HG02610 (cell line): ENCODE measurements around the gene SLC35F1.

Source experiments
- ATAC-seq: cut with Tn5 transposase; IDR thresholded peaks from one replicate; pipeline ENCODE4 v1.9.1; 2021; ENCODE audit warnings: mild to moderate bottlenecking, moderate library complexity; ENCODE audit not compliant: unreplicated experiment

SLC35F1 gene

DNA sequence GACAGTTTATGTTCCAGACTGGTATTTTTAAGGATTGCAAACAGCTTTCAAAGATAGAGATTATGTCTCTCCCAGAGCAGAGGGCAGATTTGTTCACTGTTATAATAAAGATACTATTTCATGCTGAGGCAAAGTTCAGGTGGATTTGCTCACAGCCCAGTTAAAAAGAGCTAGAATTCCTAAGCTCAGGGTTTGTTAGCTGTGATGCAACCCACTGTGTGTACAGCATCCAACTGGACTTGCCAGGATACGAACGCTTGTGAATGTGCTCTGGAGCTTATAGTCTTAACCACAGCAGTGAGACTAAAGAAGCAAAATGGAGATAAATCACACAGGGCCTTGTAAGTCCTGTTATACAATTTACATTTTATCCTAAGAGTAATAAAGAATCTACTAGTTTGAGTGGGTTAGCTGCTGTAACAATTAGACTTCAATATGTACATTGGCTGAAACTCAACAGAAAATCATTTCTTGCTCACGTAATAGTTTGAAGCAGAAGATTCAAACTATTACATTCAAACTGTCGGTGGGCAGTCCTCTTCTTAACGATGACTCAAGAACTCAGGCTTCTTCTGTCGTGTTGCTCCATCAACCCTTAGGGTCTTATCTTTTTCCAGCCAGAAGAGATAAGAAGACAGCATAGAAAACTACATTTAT, 437.1 kb downstream of the SLC35F1 start:
- ATAC-seq = no peak

DNA sequence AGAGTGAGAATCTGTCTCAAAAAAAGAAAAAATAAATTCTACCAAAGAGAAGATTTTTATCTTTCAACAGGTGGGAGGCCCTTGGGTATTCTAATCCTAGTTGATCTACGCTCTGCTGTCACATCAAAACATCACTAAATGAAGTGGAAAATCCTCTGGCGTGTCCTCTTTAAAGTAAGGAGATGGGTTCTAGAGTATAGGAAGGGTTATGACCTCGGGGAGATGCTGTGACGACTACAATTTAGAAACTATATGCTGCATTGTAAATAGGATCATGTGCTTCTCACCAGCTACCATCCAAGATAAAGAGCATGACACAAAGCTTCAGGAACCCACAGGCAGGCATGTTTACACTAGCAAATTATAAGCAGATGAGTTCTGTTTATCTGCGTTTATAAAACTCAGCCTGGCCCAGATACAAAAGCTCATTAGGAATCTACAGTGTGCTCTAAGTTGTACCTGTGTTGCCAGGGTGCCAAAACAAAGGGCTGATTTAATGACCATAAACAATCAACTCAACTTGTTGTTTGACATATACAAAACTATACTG, 443.9 kb downstream of the SLC35F1 start:
- ATAC-seq = no peak

DNA sequence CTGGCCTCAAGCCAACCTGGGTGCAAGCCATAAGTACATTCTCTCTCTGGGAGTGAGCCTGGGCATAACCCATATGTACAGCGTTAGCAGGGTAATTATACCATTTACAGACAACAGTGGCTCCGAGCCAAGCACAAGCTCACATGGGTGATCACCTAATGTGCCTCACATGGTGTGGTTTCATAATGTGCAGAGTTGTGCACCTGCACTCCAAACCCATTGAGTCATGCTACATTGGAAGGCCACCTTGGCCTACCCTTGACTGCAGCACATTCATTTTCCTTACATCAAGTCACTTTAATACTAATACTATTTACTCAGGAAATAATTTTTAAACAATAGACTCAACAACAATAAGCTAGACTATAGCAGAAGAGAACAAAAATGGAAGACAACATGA, 446.5 kb downstream of the SLC35F1 start:
- no peak for ATAC-seq

DNA sequence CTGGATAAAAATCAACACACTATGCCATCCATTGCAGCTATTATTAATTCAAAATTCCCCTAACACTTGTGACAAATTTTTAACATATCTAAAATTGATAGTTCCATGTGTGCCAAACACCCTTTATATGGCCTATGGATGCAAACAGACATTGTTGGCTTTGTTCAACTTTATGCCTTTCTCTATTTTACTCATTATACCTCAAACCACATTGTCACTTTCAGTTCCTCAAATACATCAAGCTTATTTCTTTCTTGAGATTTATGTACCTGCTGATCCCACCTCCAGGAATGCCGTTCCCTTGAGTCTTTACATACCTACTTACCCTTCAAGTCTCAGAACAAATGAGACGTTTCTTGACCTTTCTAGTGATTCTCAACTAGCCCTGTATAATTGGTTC, 447.6 kb downstream of the SLC35F1 start:
- peak; percentile 98 for ATAC-seq

DNA sequence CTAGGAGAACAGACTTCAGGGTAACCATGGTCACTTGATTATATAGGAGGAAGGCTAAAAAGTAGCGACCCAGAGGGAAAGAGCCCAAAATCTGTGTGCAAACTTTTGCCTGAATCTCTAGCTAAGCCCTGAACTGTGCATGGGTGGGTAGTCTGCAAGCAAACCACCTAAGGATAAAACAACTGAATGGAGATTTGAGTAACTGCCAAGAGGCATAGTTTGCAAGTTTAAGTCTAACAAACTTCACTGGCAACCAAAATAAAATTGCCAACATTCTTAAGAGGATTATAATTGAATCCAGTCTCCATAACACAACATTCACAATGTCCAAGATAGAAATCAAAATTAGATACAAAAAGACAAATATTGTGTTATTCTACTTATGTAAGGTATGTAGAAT, 449.0 kb downstream of the SLC35F1 start:
- no peak for ATAC-seq

DNA sequence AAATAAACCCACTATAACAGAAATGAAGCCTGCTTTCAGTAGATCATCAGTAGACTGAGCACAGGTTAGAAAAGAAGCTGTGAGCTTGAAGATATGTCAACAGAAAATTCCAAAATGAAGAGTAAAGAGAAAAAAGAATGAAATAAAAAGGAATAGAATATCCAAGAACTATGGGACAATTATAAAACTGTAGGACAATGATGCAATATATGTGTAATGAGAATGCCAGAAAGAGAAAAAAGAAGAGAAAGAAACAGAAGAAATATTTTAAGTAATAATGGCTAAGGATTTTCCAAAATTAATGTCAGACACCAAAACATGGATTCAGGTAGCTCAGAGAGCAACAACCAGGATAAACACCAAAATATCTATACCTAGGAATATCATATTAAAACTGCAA, 449.6 kb downstream of the SLC35F1 start:
- no peak for ATAC-seq
